HCEC 1CT (cell line): ENCODE data around the gene SLC8A3.

Source experiments
- DNase-seq: peaks from one replicate; pipeline ENCODE4 v3.0.0-alpha.2; 2017

The SLC8A3 gene

GRCh38 chr14:70019695-70020094 lies 169.1 kb downstream of the SLC8A3 start:
- DNase-seq: no peak

- DNase-seq: peak; percentile 37
These were observed 170.0 kb downstream of the SLC8A3 start for GRCh38 chr14:70018713-70019211.

- no peak for DNase-seq
These were observed 170.5 kb downstream of the SLC8A3 start for GRCh38 chr14:70018230-70018629.

GRCh38 chr14:70014406-70015095 lies 174.2 kb downstream of the SLC8A3 start:
- no peak for DNase-seq

GRCh38 chr14:70013271-70013873 lies 175.4 kb downstream of the SLC8A3 start:
- peak; percentile 24 for DNase-seq

- DNase-seq: no peak
These were observed 177.0 kb downstream of the SLC8A3 start for GRCh38 chr14:70011708-70012107.

GRCh38 chr14:70011098-70011497 lies 177.7 kb downstream of the SLC8A3 start:
- DNase-seq: no peak

GRCh38 chr14:70009961-70010360 lies 178.8 kb downstream of the SLC8A3 start:
- no peak for DNase-seq

- no peak for DNase-seq
These were observed 180.2 kb downstream of the SLC8A3 start for GRCh38 chr14:70008284-70009262.

GRCh38 chr14:70006699-70007098 lies 182.1 kb downstream of the SLC8A3 start:
- no peak for DNase-seq

GRCh38 chr14:70005281-70005805 lies 183.4 kb downstream of the SLC8A3 start:
- no peak for DNase-seq

- DNase-seq: no peak
These were observed 184.0 kb downstream of the SLC8A3 start for GRCh38 chr14:70004791-70005190.

GRCh38 chr14:70002589-70003346 lies 186.0 kb downstream of the SLC8A3 start:
- DNase-seq: no peak

GRCh38 chr14:70000601-70001000 lies 188.2 kb downstream of the SLC8A3 start:
- DNase-seq: peak; percentile 77

- peak; percentile 98 for DNase-seq
These were observed 189.5 kb downstream of the SLC8A3 start for GRCh38 chr14:69999261-69999674.

- DNase-seq: peak; percentile 91
These were observed 190.9 kb downstream of the SLC8A3 start for GRCh38 chr14:69997849-69998248.

- DNase-seq: peak; percentile 83
These were observed 192.5 kb downstream of the SLC8A3 start for GRCh38 chr14:69996216-69996615.
